Measurements from ENCODE around the gene MAP2K3. TPM values are rescaled to one million over a fixed set of nuclear protein-coding genes. Genes with fewer than 3 reads are reported as not detected.

Gene MAP2K3
- total and polyA plus RNA-seq, 2 of the 8 experiments (the other 6 are each of a cell fraction or from before 2014, with no cell fraction given): 16.9 to 33.5 TPM

- H3K9ac ChIP-seq (replicated peaks in 1 of 4; ENCODE audit: extremely low read depth in 1 of 4, low read depth in 3 of 4, low read length in 3 of 4): no peak overlapping the region
- H4K8ac ChIP-seq (ENCODE audit: extremely low read depth, insufficient read depth, low read length): no peak overlapping the region
- peaks cover 5% of the 10 kb centered on the region for H3K79me1 ChIP-seq (ENCODE audit: low read depth, low read length)
- no peak overlapping the region for H3K56ac ChIP-seq (replicated peaks; ENCODE audit: insufficient read length, low read depth, low read length)
- no peak overlapping the region for H3K4me3 ChIP-seq (ENCODE audit: extremely low read depth in 1 of 4, insufficient read depth in 2 of 4, low read depth in 3 of 4, low read length in 4 of 4)
- ChIA-PET POLR2A (ENCODE audit: partially characterized antibody) (interaction anchor here (0.9 to 1.4 kb wide), 3 partner anchors 9 to 120 kb away, joined by 3 to 5 read pairs (median 3); no protein-coding TSS in a partner anchor), CTCF (ENCODE audit: partially characterized antibody) (interaction anchor here (0.5 to 6.6 kb wide), 12 partner anchors 9 to 127 kb away, joined by 3 to 42 read pairs (median 4); no protein-coding TSS in a partner anchor)
- no peak overlapping the region for H2BK12ac ChIP-seq (ENCODE audit: low read depth, low read length)
- peaks cover 6% of the 10 kb centered on the region; the same call in 1 of the 2 replicates for H3K23me2 ChIP-seq (ENCODE audit: low read depth, low read length)
- no peaks in the 10 kb centered on the region for H3K79me2 ChIP-seq (ENCODE audit: control insufficient read depth in 1 of 2, insufficient read depth in 2 of 2, low read length in 2 of 2)
- H4K91ac ChIP-seq (replicated peaks; ENCODE audit: insufficient read length, low read length): no peak overlapping the region
- H3K4me2 ChIP-seq (ENCODE audit: insufficient read depth in 1 of 2, low read depth in 2 of 2, low read length in 2 of 2): no peak overlapping the region
- H2BK20ac ChIP-seq (ENCODE audit: low read length): no peak overlapping the region
- no peak overlapping the region for H3K23ac ChIP-seq (ENCODE audit: insufficient read length)
- DNase-seq (ENCODE audit: low read depth in 1 of 2, low spot score in 2 of 2) (no peak), FAIRE-seq (no peak)
- H2BK5ac ChIP-seq (ENCODE audit: low read depth, low read length): no peak overlapping the region
- peaks cover 0 to 6% (median 4%) of the 10 kb centered on the region in 4 experiments; a peak in 2 of 7 replicates for H3K27me3 ChIP-seq (replicated peaks in 1 of 4; ENCODE audit: control insufficient read depth in 3 of 4, extremely low read depth in 1 of 4, insufficient read depth in 3 of 4, low read length in 3 of 4)
- H2AFZ ChIP-seq (ENCODE audit: low read length): no peak overlapping the region
- no peak overlapping the region for H2BK15ac ChIP-seq (ENCODE audit: low read length)
- no peaks in the 10 kb centered on the region for H3K9me3 ChIP-seq (ENCODE audit: insufficient read depth in 2 of 2, low read depth in 1 of 2, low read length in 1 of 2)
- H3K4ac ChIP-seq (replicated peaks; ENCODE audit: insufficient read length, low read depth, low read length): no peak overlapping the region
- no peak overlapping the region for H4K5ac ChIP-seq (ENCODE audit: insufficient read length, low read depth, low read length)
- H3K18ac ChIP-seq (ENCODE audit: extremely low read depth, low read length): no peak overlapping the region
- peaks cover 0 to 8% of the 10 kb centered on the region in 2 experiments for H4K20me1 ChIP-seq (replicated peaks in 1 of 2; ENCODE audit: control insufficient read depth in 1 of 2, insufficient read depth in 2 of 2, low read length in 2 of 2)
- 91% methylated on average over 12 of the region's 12 CpGs; no CpG with 5 or more reads in 1 of the 2 experiments for WGBS, 2 experiments (ENCODE audit: extremely low coverage in 1 of 2, insufficient coverage in 1 of 2, insufficient read length in 1 of 2, insufficient replicate concordance in 2 of 2, low coverage in 1 of 2, low lambda C conversion rate in 2 of 2, missing lambda C conversion rate in 1 of 2)
- H2BK120ac ChIP-seq (replicated peaks; ENCODE audit: low read depth, low read length): no peak overlapping the region
- no peak overlapping the region for H2AK5ac ChIP-seq (ENCODE audit: low read depth, low read length)
- peaks cover 0 to 9% (median 4%) of the 10 kb centered on the region in 4 experiments; a peak in 5 of 7 replicates for H3K4me1 ChIP-seq (replicated peaks in 1 of 4; ENCODE audit: control insufficient read depth in 3 of 4, insufficient read depth in 4 of 4, low read length in 3 of 4)
- no peak overlapping the region for H3K14ac ChIP-seq (ENCODE audit: insufficient read length)
- no peak overlapping the region for H3K27ac ChIP-seq (ENCODE audit: low read depth, low read length)
- H3K36me3 ChIP-seq (ENCODE audit: control insufficient read depth in 2 of 4, insufficient read depth in 4 of 4, low read length in 3 of 4): no peaks in the 10 kb centered on the region
- TF ChIP-seq FOSL1 (IDR thresholded peaks at IDR 0.05; ENCODE audit: insufficient read depth, low read depth, low read length) (no peak), EZH2 (IDR thresholded peaks at IDR 0.05; ENCODE audit: low read depth, low read length, severe bottlenecking) (no peak), POLR2AphosphoS5 (IDR thresholded peaks at IDR 0.05; ENCODE audit: low read depth, low read length) (no peak), RBBP5 (IDR thresholded peaks at IDR 0.05; ENCODE audit: borderline replicate concordance, low read depth, low read length) (no peak), SP2 (IDR thresholded peaks at IDR 0.05; ENCODE audit: low read length) (no peak), YY1 (IDR thresholded peaks at IDR 0.05; ENCODE audit: low read depth, low read length) (no peak), TAF1 (IDR thresholded peaks at IDR 0.05; ENCODE audit: low read depth, low read length) (no peak), SIN3A (conservative IDR thresholded peaks at IDR 0.05 in 1 of 2, IDR thresholded peaks at IDR 0.05 in 1 of 2; ENCODE audit: low read depth in 1 of 2, low read length in 2 of 2) (no peak), E2F6 (IDR thresholded peaks at IDR 0.05) (no peak), SIX5 (IDR thresholded peaks at IDR 0.05; ENCODE audit: low read depth, low read length) (no peak), ZNF274 (IDR thresholded peaks at IDR 0.05; ENCODE audit: borderline replicate concordance, extremely low read depth, low read length) (no peak), TEAD4 (IDR thresholded peaks at IDR 0.05; ENCODE audit: low read depth, low read length) (no peak)
These were observed 35.3 kb upstream of the MAP2K3 start for GRCh38 chr17:21249086-21249795.
